GM10248 (cell line): ENCODE data around the gene ENDOG.
"Not testable (repeated sequence)": the region's sequence is repeated elsewhere in the genome, so short reads cannot be mapped to it uniquely, and the experiment has no call there.

Experiments used
- CTCF ChIA-PET: fragments of 300-600 bp; sonication (Branson Sonifier 250); formaldehyde crosslinking; extraction: SDS; loops from one replicate; lab custom pipeline; 2021; ENCODE audit warnings: antibody characterized with exemption; lab: Yijun Ruan, JAX
- POLR2A ChIA-PET: fragments of 350-650 bp; sonication (Branson Sonifier 250); formaldehyde crosslinking; extraction: SDS; loops from one replicate; lab custom pipeline; 2020; ENCODE audit warnings: antibody characterized with exemption; lab: Yijun Ruan, JAX
- DNase-seq: peaks from one replicate; pipeline ENCODE4 v3.0.0; 2012; ENCODE audit errors: extremely low spot score
- CTCF ChIP-seq: IDR thresholded peaks from 2 replicates; pipeline ENCODE4 v1.5.1; 2012; ENCODE audit warnings: mild to moderate bottlenecking, low read depth; ENCODE audit errors: extremely low read depth, missing control alignments, control extremely low read depth

ENDOG gene

DNA sequence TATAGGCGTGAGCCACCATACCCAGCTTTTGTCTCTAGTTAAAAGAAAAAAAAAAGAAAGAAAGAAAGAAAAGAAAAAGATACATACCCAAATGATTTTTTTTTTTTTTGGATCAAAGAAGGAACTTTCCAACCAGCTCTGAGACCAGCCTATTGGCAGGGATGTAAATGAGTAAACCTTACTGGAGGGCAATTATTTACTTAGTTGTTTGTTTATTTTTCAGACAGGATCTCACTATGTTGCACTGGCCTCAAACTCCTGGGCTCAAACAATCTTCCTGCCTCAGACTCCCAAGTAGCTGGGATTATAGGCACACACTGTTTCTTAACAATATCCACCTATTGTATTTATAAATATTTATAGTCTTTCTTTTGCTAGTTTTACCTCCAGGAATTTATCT, 22.2 kb downstream of the ENDOG start:
- ChIA-PET POLR2A (no interaction called here), CTCF (no interaction called here)
- TF ChIP-seq CTCF = no peak
- DNase-seq = no peak

DNA sequence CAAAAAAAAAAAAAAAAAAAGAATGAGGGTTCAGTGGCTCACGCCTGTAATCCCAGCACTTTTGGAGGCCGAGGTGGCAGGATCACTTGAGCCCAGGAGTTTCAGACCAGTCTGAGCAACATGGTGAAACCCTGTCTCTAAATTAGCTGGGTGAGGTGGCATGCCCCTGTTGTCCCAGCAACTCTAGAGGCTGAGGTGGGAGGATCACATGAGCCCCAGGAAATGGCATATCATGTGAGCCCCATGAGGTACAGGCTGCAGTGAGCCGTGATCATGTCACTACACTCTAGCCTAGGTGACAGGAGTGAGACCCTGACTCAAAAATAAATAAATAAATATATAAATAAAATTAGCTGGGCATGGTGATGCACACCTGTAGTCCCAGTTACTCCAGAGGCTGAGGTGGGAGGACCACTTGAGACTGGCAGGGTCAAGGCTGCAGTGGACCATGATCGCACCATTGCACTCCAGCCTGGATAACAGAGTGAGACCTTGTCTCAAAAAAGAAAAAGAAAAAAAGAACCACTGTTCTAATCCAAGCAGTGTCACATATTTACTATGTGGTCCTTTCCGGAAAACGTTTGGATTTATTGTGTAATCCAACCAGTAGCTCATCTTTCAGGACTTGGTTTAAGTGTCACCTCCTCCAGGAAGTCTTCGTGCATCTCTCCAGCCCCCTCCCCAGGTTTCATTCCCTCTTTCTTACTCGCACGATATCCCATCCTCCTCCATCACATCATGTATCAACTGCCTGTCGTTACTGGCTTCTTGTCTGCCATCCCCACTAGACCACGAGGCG, 23.6 kb downstream of the ENDOG start:
- CTCF ChIA-PET = interaction anchor here (1.4 to 1.7 kb wide), 2 partner anchors 12 to 24 kb away, joined by 3 to 5 read pairs; partner anchors contain the start of genes ENDOG and SPOUT1
- TF ChIP-seq CTCF = no peak

DNA sequence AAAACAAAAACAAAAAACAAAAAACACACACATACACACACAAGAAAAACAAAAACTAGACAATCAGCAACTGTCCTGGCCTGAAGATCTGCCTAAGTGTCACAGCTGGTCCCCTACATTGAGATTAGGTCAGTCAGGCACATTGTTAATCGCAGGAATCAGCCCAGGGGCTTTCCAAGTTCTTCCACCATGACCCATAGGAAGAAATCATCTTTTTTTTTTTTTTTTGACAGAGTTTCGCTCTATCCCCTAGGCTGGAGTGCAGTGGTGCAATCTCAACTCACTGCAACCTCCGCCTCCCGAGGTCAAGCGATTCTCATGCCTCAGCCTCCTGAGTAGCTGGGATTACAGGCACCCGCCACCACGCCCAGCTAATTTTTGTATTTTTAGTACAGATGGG, 24.9 kb downstream of the ENDOG start:
- POLR2A ChIA-PET = not testable (repeated sequence)

More for the DNA sequence above, 23.6 kb downstream of the ENDOG start:
- POLR2A ChIA-PET = no interaction called here
- DNase-seq = no peak

DNA sequence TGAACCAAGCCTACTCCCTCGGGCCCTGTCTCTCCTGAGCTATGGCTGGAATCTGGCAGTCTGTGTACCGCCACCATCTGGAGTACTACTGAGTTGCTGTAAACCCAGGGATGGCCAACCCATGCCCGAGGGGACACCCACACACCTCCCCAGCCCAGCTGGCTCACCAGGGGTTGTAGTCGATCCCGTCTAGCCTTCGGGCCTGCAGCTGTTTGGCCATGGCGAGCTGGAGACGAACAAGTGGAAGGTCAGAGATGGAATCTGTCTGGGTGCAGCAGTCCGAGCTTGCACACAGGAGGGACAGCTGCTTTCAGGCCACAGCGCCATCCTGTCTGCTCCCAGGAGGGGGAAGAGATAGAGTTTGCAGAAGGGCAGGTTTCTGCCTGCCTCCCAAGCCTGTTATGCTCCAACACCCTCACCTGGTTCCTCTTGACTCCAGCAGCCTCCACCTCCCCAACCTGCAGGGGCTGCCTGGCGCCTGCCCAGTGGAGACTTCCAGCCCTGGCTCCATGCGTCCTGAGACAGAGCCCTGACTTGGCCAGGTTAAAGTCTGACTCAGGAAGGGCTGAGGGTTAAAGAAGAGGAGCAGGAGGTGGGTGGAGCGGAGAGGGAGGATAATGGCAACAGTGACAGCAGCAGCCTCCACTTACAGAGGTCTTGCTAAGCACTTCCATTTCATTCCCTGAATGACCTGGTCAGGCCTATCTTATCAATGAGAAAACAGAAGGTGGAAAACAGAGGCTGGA, 27.1 kb downstream of the ENDOG start:
- CTCF ChIA-PET = interaction anchor here (0.9 to 1.8 kb wide), 3 partner anchors 16 to 27 kb away, joined by 3 to 7 read pairs (median 4); partner anchors contain the start of genes ENDOG and SPOUT1
- no peak for DNase-seq

More for the DNA sequence above, 24.9 kb downstream of the ENDOG start:
- not testable (repeated sequence) for DNase-seq
- CTCF ChIA-PET = interaction anchor here (0.8 to 1.7 kb wide), 2 partner anchors 19 to 25 kb away, joined by 3 to 5 read pairs; partner anchors contain the start of gene ENDOG

GRCh38 chr9:128846680-128847030, 28.4 kb downstream of the ENDOG start:
- DNase-seq = no peak
- ChIA-PET POLR2A (no interaction called here), CTCF (interaction anchor here (0.8 to 1.4 kb wide), 3 partner anchors 15 to 58 kb away, joined by 3 to 5 read pairs (median 3); no protein-coding TSS in a partner anchor)
- no peak for TF ChIP-seq CTCF

More for the DNA sequence above, 27.1 kb downstream of the ENDOG start:
- POLR2A ChIA-PET = no interaction called here
- no peak for TF ChIP-seq CTCF

GRCh38 chr9:128847803-128848202, 29.5 kb downstream of the ENDOG start:
- CTCF ChIA-PET = interaction anchor here (0.7 kb wide), 1 partner anchor 9 kb away, joined by 3 read pairs; no protein-coding TSS in a partner anchor
- POLR2A ChIA-PET = no interaction called here
- no peak for TF ChIP-seq CTCF
- no peak for DNase-seq

- POLR2A ChIA-PET, CTCF ChIA-PET, DNase-seq: not testable (repeated sequence)
These were observed 32.7 kb downstream of the ENDOG start for GRCh38 chr9:128851024-128851423.

- CTCF ChIA-PET, POLR2A ChIA-PET, DNase-seq: not testable (repeated sequence)
These were observed 33.7 kb downstream of the ENDOG start for GRCh38 chr9:128851779-128852600.

DNA sequence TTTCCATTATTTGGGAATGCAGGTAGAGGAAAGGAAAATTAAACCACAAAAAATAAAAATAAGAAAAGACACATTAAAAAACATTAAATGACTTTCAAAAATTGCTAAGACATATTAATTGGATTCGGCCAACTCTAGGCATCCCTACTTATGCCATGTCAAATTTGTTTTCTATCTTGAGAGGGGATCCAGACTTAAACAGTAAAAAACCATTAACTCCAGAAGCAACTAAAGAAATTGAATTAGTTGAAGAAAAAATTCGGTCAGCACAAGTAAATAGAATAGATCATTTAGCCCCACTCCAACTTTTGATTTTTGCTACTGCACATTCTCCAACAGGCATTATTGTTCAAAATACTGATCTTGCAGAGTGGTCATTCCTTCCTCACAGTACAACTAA, 34.3 kb downstream of the ENDOG start:
- CTCF ChIA-PET, POLR2A ChIA-PET, DNase-seq: not testable (repeated sequence)

GRCh38 chr9:128854454-128854853, 36.2 kb downstream of the ENDOG start:
- CTCF ChIA-PET, POLR2A ChIA-PET, DNase-seq: not testable (repeated sequence)

- DNase-seq, POLR2A ChIA-PET: not testable (repeated sequence)
- CTCF ChIA-PET = interaction anchor here (1.2 to 1.5 kb wide), 2 partner anchors 13 to 40 kb away, joined by 3 to 5 read pairs; partner anchors contain the start of gene ENDOG
These were observed 40.2 kb downstream of the ENDOG start for GRCh38 chr9:128858476-128858875.
